Right lobe of liver (tissue), 6 donors: ENCODE results near the gene FAM83C. TPM values are rescaled to one million over a fixed set of nuclear protein-coding genes. Genes with fewer than 3 reads are reported as not detected.
"Not testable (repeated sequence)": the region's sequence is repeated elsewhere in the genome, so short reads cannot be mapped to it uniquely, and the experiment has no call there.

Experiments used
- ATAC-seq, 4 donors: fragments of 200-7000 bp; cut with Tn5 transposase; one replicate each; pipeline ENCODE4 v1.9.1; 2020; ENCODE audit warnings: mild to moderate bottlenecking in 4 of 4, moderate library complexity in 4 of 4
- DNase-seq, 3 donors: peaks; one replicate each; pipeline ENCODE4 v3.0.0-alpha.2; 2020
- H3K27ac ChIP-seq, 3 donors: fragments of 200-600 bp; one replicate each; pipeline ENCODE4 v1.8.0; 2022
- H3K27me3 ChIP-seq, 2 donors: fragments of 200-600 bp; one replicate each; pipeline ENCODE4 v1.8.0; 2022
- H3K36me3 ChIP-seq, 4 donors: fragments of 200-600 bp; sonication (generic) in 1 of 4; one replicate each; pipeline versions ENCODE4 v1.5.1 to v1.8.0; 2017 to 2022; ENCODE audit warnings: control low read depth in 1 of 4
- H3K4me1 ChIP-seq, 4 donors: fragments of 200-600 bp; sonication (generic) in 1 of 4; one replicate each; pipeline versions ENCODE4 v1.5.1 to v1.8.0; 2017 to 2022; ENCODE audit warnings: control low read depth in 1 of 4
- H3K4me3 ChIP-seq, 3 donors: fragments of 200-600 bp; one replicate each; pipeline ENCODE4 v1.8.0; 2022
- H3K9me3 ChIP-seq, 4 donors: fragments of 200-600 bp; sonication (generic) in 1 of 4; one replicate each; pipeline versions ENCODE4 v1.5.1 to v1.8.0; 2017 to 2022; ENCODE audit warnings: control low read depth in 1 of 4
- POLR2A ChIP-seq: fragments of 450-650 bp; IDR thresholded peaks from one replicate; pipeline ENCODE4 v1.6.1; 2017; ENCODE audit warnings: antibody characterized with exemption, mild to moderate bottlenecking
- WGBS: methylation state at CpG from one replicate; pipeline ENCODE4 v1.1.6; 2018; ENCODE audit warnings: low coverage, low lambda C conversion rate; ENCODE audit not compliant: insufficient coverage; ENCODE audit errors: missing lambda C conversion rate; 5-methylcytosine and 5-hydroxymethylcytosine counted together
- intact Hi-C, 2 donors: fragments of 100-400 bp; cut with DNase I; formaldehyde crosslinking; loops; one replicate each; pipeline versions ENCODE4 v1.11.2 to v1.14.1; 2022
- total RNA-seq, 6 experiments: library from RNA; depleted of rRNA in 2 of 6; stranded (reverse); fragments of >200 nt in 2 of 6; fragmentation: NEBNext Ultra II Directional in 3 of 6; extraction: Animal tissue kit (Norgen Biotek cat#: 25700) in 3 of 6; gene quantifications; one replicate each; pipeline versions ENCODE4 v1.1.0 to v1.2.4, GENCODE V29; 2016 to 2023
- TF ChIP-seq, protein P1 (sequence below), 4 donors: fragments of 200-600 bp in 3 of 4; fragments of 450-650 bp in 1 of 4; IDR thresholded peaks; one replicate each; pipeline versions ENCODE4 v1.5.1 to v1.8.0; 2016 to 2022; ENCODE audit warnings: antibody characterized with exemption in 4 of 4, mild to moderate bottlenecking in 2 of 4
- donor health status: DM: no; HTN: yes; CAD: no.
- donor health status: DM: no; HTN: no; CAD: no.
- donor health status: DM: no; HTN: no; CAD: no.
- donor health status: DM: no; HTN: yes; CAD: no.
- donor health status: DM: no; HTN: yes; CAD: no.

Gene FAM83C
- total RNA-seq, 6 experiments from 2014 or later = not detected

DNA sequence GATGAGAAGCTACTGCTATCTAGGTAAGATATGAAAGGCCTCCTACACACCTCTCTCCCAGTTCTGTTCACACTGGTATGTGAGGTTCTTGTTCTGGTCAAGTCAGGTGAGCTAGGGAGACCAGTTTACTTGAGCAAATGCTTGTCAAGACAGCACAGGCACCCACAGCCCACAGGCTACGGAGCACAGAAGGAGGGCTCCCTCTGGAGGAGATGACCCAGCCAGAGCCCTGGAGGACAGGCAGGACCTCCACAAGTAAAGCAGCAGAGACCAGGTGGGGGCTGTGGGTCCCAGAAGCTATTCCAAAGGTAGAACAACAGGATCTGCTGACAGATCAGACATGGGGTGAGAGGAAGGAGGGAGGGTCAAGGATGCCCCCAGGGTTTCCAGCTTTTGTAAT, 27.5 kb downstream of the FAM83C start:
- H3K4me1 ChIP-seq = peaks cover 0 to 25% (median 6%) of the 10 kb centered on the region in 4 donors
- H3K9me3 ChIP-seq = no peaks in the 10 kb centered on the region
- H3K27ac ChIP-seq = no peak overlapping the region
- ATAC-seq (no peak), DNase-seq (peak in 1 of 3 donors; percentile 47)
- intact Hi-C loops = no loop called here
- no peak overlapping the region for H3K4me3 ChIP-seq
- H3K27me3 ChIP-seq = no peaks in the 10 kb centered on the region
- H3K36me3 ChIP-seq = no peaks in the 10 kb centered on the region
- TF ChIP-seq, protein P1, sequence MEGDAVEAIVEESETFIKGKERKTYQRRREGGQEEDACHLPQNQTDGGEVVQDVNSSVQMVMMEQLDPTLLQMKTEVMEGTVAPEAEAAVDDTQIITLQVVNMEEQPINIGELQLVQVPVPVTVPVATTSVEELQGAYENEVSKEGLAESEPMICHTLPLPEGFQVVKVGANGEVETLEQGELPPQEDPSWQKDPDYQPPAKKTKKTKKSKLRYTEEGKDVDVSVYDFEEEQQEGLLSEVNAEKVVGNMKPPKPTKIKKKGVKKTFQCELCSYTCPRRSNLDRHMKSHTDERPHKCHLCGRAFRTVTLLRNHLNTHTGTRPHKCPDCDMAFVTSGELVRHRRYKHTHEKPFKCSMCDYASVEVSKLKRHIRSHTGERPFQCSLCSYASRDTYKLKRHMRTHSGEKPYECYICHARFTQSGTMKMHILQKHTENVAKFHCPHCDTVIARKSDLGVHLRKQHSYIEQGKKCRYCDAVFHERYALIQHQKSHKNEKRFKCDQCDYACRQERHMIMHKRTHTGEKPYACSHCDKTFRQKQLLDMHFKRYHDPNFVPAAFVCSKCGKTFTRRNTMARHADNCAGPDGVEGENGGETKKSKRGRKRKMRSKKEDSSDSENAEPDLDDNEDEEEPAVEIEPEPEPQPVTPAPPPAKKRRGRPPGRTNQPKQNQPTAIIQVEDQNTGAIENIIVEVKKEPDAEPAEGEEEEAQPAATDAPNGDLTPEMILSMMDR (IDR thresholded peaks at IDR 0.05) = peak in 2 of 4 donors; percentile 8 to 14
- TF ChIP-seq POLR2A = no peak
- no CpG with 5 or more reads among the region's 1 CpG for WGBS

- ATAC-seq (peak; percentile 85 to 92 (median 87)), DNase-seq (peak; percentile 76 to 83 (median 80))
- 33% methylated on average over 6 of the region's 17 CpGs for WGBS
- Histone ChIP-seq H3K4me3 (no peak overlapping the region), H3K36me3 (no peaks in the 10 kb centered on the region), H3K4me1 (peaks cover 0 to 16% (median 6%) of the 10 kb centered on the region in 4 donors), H3K9me3 (no peaks in the 10 kb centered on the region), H3K27me3 (no peaks in the 10 kb centered on the region), H3K27ac (peak overlapping the region; percentile 13 to 55 (median 24))
- TF ChIP-seq POLR2A = peak; percentile 14
- TF ChIP-seq, protein P1 (IDR thresholded peaks at IDR 0.05) = no peak
- intact Hi-C loops = no loop called here
Observed at GRCh38 chr20:35263532-35264341, 28.5 kb downstream of the FAM83C start.

DNA sequence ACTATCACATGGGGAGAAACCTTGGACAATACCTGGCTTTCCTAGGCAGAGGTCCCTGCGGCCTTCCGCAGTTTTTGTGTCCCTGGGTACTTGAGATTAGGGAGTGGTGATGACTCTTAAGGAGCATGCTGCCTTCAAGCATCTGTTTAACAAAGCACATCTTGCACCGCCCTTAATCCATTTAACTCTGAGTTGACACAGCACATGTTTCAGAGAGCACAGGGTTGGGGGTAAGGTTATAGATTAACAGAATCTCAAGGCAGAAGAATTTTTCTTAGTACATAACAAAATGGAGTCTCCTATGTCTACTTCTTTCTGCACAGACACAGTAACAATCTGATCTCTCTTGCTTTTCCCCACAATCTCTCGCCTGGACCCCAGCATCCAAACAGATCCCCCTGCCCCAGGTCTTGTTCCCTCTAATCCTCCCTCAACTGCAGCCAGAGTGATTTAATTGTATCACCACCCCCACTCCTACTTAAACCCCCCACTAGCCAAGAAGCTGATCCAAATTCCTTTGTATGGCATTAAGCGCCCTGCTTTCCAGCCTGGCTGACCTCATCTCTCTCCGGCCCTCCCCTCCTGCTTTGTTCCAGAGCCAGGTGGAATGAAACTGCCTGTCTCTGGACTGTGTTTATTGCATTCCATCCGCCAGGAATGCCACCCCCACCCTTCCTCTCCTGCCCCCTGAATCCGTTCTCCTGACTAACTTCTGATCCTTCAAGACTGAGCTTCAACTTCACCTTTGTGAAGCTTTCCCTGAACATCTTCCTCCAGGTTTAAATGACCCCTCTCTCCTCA, 29.3 kb downstream of the FAM83C start:
- H3K36me3 ChIP-seq, H3K27me3 ChIP-seq, H3K4me3 ChIP-seq, H3K9me3 ChIP-seq, intact Hi-C loops: not testable (repeated sequence)
- DNase-seq (peak in 1 of 3 donors; percentile 35), ATAC-seq (peak; percentile 45 to 84 (median 71))
- Histone ChIP-seq H3K4me1 (peaks cover 0 to 14% (median 6%) of the 10 kb centered on the region in 4 donors), H3K27ac (peak overlapping the region; percentile 13 to 55 (median 24))
- 52% methylated on average over 5 of the region's 8 CpGs for WGBS

- H3K9me3 ChIP-seq, DNase-seq, ATAC-seq, H3K4me3 ChIP-seq, H3K27ac ChIP-seq, H3K36me3 ChIP-seq, intact Hi-C loops, H3K27me3 ChIP-seq: not testable (repeated sequence)
- 73% methylated on average over 7 of the region's 10 CpGs for WGBS
- H3K4me1 ChIP-seq = peaks cover 0 to 20% (median 6%) of the 10 kb centered on the region in 4 donors
Observed at GRCh38 chr20:35262321-35262720, 29.9 kb downstream of the FAM83C start.

DNA sequence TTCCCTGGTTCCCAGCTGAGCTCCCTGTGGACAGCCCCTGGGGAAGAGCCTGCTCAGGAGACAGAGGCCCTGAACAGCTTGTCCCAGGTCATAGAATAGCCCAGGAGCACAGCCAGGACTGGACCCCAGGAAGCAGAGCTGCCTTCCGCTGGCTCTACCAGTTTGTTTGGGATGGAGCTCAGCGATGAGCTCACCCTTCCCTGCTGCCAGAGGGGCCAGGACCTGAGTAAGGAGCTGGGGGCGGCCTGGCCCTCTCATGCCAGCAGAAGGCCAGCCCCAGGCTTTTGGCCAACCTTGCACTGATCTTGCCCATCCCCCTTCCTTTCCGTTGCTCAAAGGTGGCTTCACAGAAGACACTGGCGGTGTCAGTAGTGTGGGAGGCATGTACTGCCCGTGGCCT, 31.8 kb downstream of the FAM83C start:
- H3K27ac ChIP-seq = no peak overlapping the region
- DNase-seq (peak in 1 of 3 donors; percentile 35), ATAC-seq (no peak)
- H3K9me3 ChIP-seq = no peaks in the 10 kb centered on the region
- H3K4me3 ChIP-seq = no peak overlapping the region
- intact Hi-C loops = no loop called here
- H3K4me1 ChIP-seq = peaks cover 0 to 20% (median 6%) of the 10 kb centered on the region in 4 donors
- no CpG with 5 or more reads among the region's 6 CpGs for WGBS
- no peak for TF ChIP-seq POLR2A
- TF ChIP-seq, protein P1 (IDR thresholded peaks at IDR 0.05) = no peak
- no peaks in the 10 kb centered on the region for H3K36me3 ChIP-seq
- no peaks in the 10 kb centered on the region for H3K27me3 ChIP-seq
